PC-3 (cell line): ENCODE measurements around the gene ZNF710. TPM values are rescaled to one million over a fixed set of nuclear protein-coding genes. Genes with fewer than 3 reads are reported as not detected.

Experiments used
- ATAC-seq: fragments of 200-7000 bp; cut with Tn5 transposase; 2 replicates; pipeline ENCODE4 v1.9.1; 2020; ENCODE audit warnings: mild to moderate bottlenecking, moderate library complexity
- BruUV-seq: library from RNA; stranded (reverse); fragments of 400-500 nt; replicated peaks from 2 replicates; lab custom pipeline; 2021; lab: Mats Ljungman, UMichigan
- CTCF ChIA-PET: fragments of 300-600 bp; sonication (Branson Sonifier 250); formaldehyde crosslinking; loops from one replicate; lab custom pipeline; 2022; ENCODE audit warnings: antibody characterized with exemption; lab: Charles Lee
- POLR2A ChIA-PET: fragments of 300-600 bp; sonication (Branson Sonifier 250); formaldehyde crosslinking; loops from one replicate; lab custom pipeline; 2022; ENCODE audit warnings: antibody characterized with exemption; ENCODE audit not compliant: unreplicated experiment; lab: Charles Lee
- DNase-seq: peaks from one replicate; pipeline ENCODE4 v3.0.0-alpha.2; 2015
- H2AFZ ChIP-seq: fragments of 300-600 bp; sonication (generic); 2 replicates; pipeline ENCODE4 v1.6.0; 2016; ENCODE audit warnings: antibody characterized with exemption, low read length
- H3F3A ChIP-seq: fragments of 300-600 bp; sonication (generic); one replicate; pipeline ENCODE4 v1.6.0; 2017; ENCODE audit warnings: antibody characterized with exemption, low read length, control low read depth, mild to moderate bottlenecking; ENCODE audit not compliant: unreplicated experiment
- H3K27ac ChIP-seq: fragments of 300-600 bp; sonication (generic); 2 replicates; pipeline ENCODE4 v1.5.1; 2016; ENCODE audit warnings: mild to moderate bottlenecking, low read length
- H3K27me3 ChIP-seq: fragments of 300-600 bp; sonication (generic); 2 replicates; pipeline ENCODE4 v1.6.1; 2016; ENCODE audit warnings: low read length, mixed read lengths
- H3K36me3 ChIP-seq: fragments of 300-600 bp; sonication (generic); 2 replicates; pipeline ENCODE4 v1.6.1; 2016; ENCODE audit warnings: low read depth, mixed run types, low read length, mixed read lengths
- H3K4me1 ChIP-seq: fragments of 300-600 bp; sonication (generic); 2 replicates; pipeline ENCODE4 v1.5.1; 2016; ENCODE audit warnings: low read length; ENCODE audit not compliant: insufficient read depth
- H3K4me2 ChIP-seq: fragments of 300-600 bp; sonication (generic); 2 replicates; pipeline ENCODE4 v1.6.0; 2016; ENCODE audit warnings: low read length
- H3K4me3 ChIP-seq: fragments of 300-600 bp; sonication (generic); 2 replicates; pipeline ENCODE4 v1.5.1; 2016; ENCODE audit warnings: mild to moderate bottlenecking, low read length, mixed read lengths
- H3K79me2 ChIP-seq: fragments of 300-600 bp; sonication (generic); 2 replicates; pipeline ENCODE4 v1.6.1; 2017; ENCODE audit warnings: low read length, mixed read lengths
- H3K9ac ChIP-seq: fragments of 300-600 bp; sonication (generic); 2 replicates; pipeline ENCODE4 v1.6.0; 2016; ENCODE audit warnings: mild to moderate bottlenecking, low read length
- H3K9me2 ChIP-seq: fragments of 300-600 bp; sonication (generic); replicated peaks from 2 replicates; pipeline ENCODE4 v1.6.1; 2016; ENCODE audit warnings: mixed run types, low read length, mixed read lengths
- H3K9me3 ChIP-seq: fragments of 300-600 bp; sonication (generic); 2 replicates; pipeline ENCODE4 v1.6.1; 2016; ENCODE audit warnings: low read length, mixed read lengths
- H4K20me1 ChIP-seq: fragments of 300-600 bp; sonication (generic); 2 replicates; pipeline ENCODE4 v1.6.1; 2016; ENCODE audit warnings: low read length, mixed read lengths
- CTCF ChIP-seq: fragments of 300-600 bp; sonication (generic); conservative IDR thresholded peaks from 2 replicates; pipeline ENCODE4 v1.5.1; 2017; ENCODE audit warnings: antibody characterized with exemption, low read depth, mild to moderate bottlenecking, low read length
- EZH2 ChIP-seq: fragments of 300-600 bp; sonication (generic); IDR thresholded peaks from one replicate; pipeline ENCODE4 v1.6.1; 2017; ENCODE audit warnings: antibody characterized with exemption, mild to moderate bottlenecking, low read length; ENCODE audit not compliant: unreplicated experiment
- EZH2phosphoT487 ChIP-seq: fragments of 300-600 bp; sonication (generic); IDR thresholded peaks from 2 replicates; pipeline ENCODE4 v1.6.1; 2018; ENCODE audit warnings: mild to moderate bottlenecking, antibody characterized with exemption, low read length, borderline replicate concordance
- intact Hi-C: fragments of 100-400 bp; cut with micrococcal nuclease; formaldehyde crosslinking; loops from 2 replicates; pipeline ENCODE4 v1.9.0; 2023
- total RNA-seq: library from RNA; depleted of rRNA; stranded (reverse); fragments of >200 nt; gene quantifications from 2 replicates; pipeline ENCODE4 v1.2.3, GENCODE V29; 2014

The ZNF710 gene
- total RNA-seq, 1 experiment from 2014 or later: 12.9 TPM

GRCh38 chr15:90113166-90113565 lies 112.0 kb downstream of the ZNF710 start:
- Histone ChIP-seq H3F3A (no peaks in the 10 kb centered on the region), H3K4me3 (no peak overlapping the region), H3K9me3 (0 out of 2 replicates have a peak, but pooled peaks cover 6% of the 10 kb centered on the region), H3K4me1 (no peaks in the 10 kb centered on the region), H3K79me2 (no peaks in the 10 kb centered on the region), H3K27ac (no peak overlapping the region), H4K20me1 (no peaks in the 10 kb centered on the region), H3K36me3 (no peaks in the 10 kb centered on the region), H3K4me2 (no peak overlapping the region), H2AFZ (no peak overlapping the region), H3K9me2 (no peaks in the 10 kb centered on the region), H3K9ac (no peak overlapping the region), H3K27me3 (no peaks in the 10 kb centered on the region)
- no peak for DNase-seq
- ChIA-PET CTCF (no interaction called here), POLR2A (no interaction called here)
- intact Hi-C loops: no loop called here
- no TSS peak for BruUV-seq
- ATAC-seq: no peak
- no peak for TF ChIP-seq EZH2phosphoT487
- TF ChIP-seq EZH2: no peak
- TF ChIP-seq CTCF: no peak

GRCh38 chr15:90114451-90114901 lies 113.4 kb downstream of the ZNF710 start:
- Histone ChIP-seq H3K27ac (no peak overlapping the region), H3K9ac (no peak overlapping the region), H3K4me2 (no peak overlapping the region), H3F3A (no peaks in the 10 kb centered on the region), H3K9me2 (no peaks in the 10 kb centered on the region), H3K79me2 (no peaks in the 10 kb centered on the region), H3K4me3 (no peak overlapping the region), H2AFZ (no peak overlapping the region), H4K20me1 (no peaks in the 10 kb centered on the region), H3K27me3 (no peaks in the 10 kb centered on the region), H3K4me1 (no peaks in the 10 kb centered on the region), H3K36me3 (no peaks in the 10 kb centered on the region), H3K9me3 (0 out of 2 replicates have a peak, but pooled peaks cover 6% of the 10 kb centered on the region)
- intact Hi-C loops: no loop called here
- no peak for DNase-seq
- BruUV-seq: no TSS peak
- ChIA-PET POLR2A (no interaction called here), CTCF (no interaction called here)
- no peak for ATAC-seq
- TF ChIP-seq EZH2 (no peak), EZH2phosphoT487 (no peak), CTCF (no peak)

- BruUV-seq: no TSS peak
- intact Hi-C loops: no loop called here
- ATAC-seq: no peak
Measured at GRCh38 chr15:90115783-90116182, 114.7 kb downstream of the ZNF710 start.

More at GRCh38 chr15:90115783-90116182, 114.7 kb downstream of the ZNF710 start:
- ChIA-PET CTCF (no interaction called here), POLR2A (no interaction called here)
- TF ChIP-seq CTCF: no peak
- TF ChIP-seq EZH2: no peak
- no peak overlapping the region for H3K4me3 ChIP-seq
- 0 out of 2 replicates have a peak, but pooled peaks cover 6% of the 10 kb centered on the region for H3K9me3 ChIP-seq
- no peak overlapping the region for H3K27ac ChIP-seq
- H3K9me2 ChIP-seq: no peaks in the 10 kb centered on the region
- H2AFZ ChIP-seq: no peak overlapping the region
- no peak for DNase-seq
- H3K4me1 ChIP-seq: no peaks in the 10 kb centered on the region
- no peak overlapping the region for H3K9ac ChIP-seq
- H3F3A ChIP-seq: no peaks in the 10 kb centered on the region
- H3K79me2 ChIP-seq: no peaks in the 10 kb centered on the region
- no peaks in the 10 kb centered on the region for H3K27me3 ChIP-seq
- no peaks in the 10 kb centered on the region for H4K20me1 ChIP-seq
- H3K4me2 ChIP-seq: no peak overlapping the region
- no peaks in the 10 kb centered on the region for H3K36me3 ChIP-seq
